ENCODE measurements around the gene PTPDC1. TPM values are rescaled to one million over a fixed set of nuclear protein-coding genes. Genes with fewer than 3 reads are reported as not detected.

PTPDC1 gene
- total and polyA plus RNA-seq, 2 of the 4 experiments (the other 2 are of a cell fraction): 3.9 to 6.1 TPM

DNA sequence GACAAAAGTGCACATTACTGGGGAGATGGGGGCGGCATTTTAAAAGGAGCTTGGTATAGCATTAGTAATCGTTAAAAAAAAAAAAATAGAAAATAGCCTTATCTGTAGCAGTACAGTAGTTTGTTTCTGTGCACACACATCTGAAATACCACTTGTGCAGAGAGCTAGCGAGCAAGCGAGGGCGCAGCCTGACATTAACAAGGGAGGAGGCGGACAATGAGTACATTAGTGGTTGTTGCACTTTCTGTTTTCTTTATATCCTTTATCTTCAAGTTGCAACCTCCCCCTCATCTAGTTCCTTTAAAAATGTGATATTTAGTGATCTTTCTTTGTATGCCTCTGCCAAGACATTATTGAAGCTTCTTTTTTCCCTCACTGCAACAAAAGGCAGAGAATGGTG is 880 bp upstream of the PTPDC1 start:
- no peak overlapping the region for H3K18ac ChIP-seq (ENCODE audit: low read depth, low read length)
- H3K9me1 ChIP-seq (ENCODE audit: insufficient read depth, low read length): peaks cover 9% of the 10 kb centered on the region; the same call in 1 of the 2 replicates
- DNase-seq (no peak), ATAC-seq (ENCODE audit: low read depth) (no peak)
- no peak overlapping the region for H3K4me3 ChIP-seq (ENCODE audit: insufficient read depth, low read depth, low read length)
- in situ Hi-C loops (cut with MboI; ENCODE audit: low sequenced_read_pairs): no loop called here
- no peak overlapping the region for H4K8ac ChIP-seq (ENCODE audit: low read depth in 2 of 2, low read length in 2 of 2)
- dilution Hi-C loops (cut with HindIII; ENCODE audit: low sequenced_read_pairs, unreplicated experiment): no loop called here
- no peak overlapping the region for H3K27ac ChIP-seq (ENCODE audit: insufficient read depth, low read length)
- no peak overlapping the region for H3K14ac ChIP-seq (replicated peaks; ENCODE audit: low read depth, low read length)
- no peak overlapping the region for H3K9ac ChIP-seq (ENCODE audit: low read depth, low read length)
- WGBS, 2 experiments (ENCODE audit: extremely low coverage in 2 of 2, insufficient read length in 1 of 2): no CpG with 5 or more reads among the region's 6 CpGs
- no peak overlapping the region for H2BK15ac ChIP-seq (ENCODE audit: low read depth, low read length)
- no peaks in the 10 kb centered on the region for H3K27me3 ChIP-seq (ENCODE audit: control insufficient read depth, insufficient read depth, low read length)
- no peaks in the 10 kb centered on the region; the same call in 1 of the 2 replicates for H4K20me1 ChIP-seq (ENCODE audit: insufficient read depth, low read length)
- H3K36me3 ChIP-seq (ENCODE audit: control insufficient read depth, insufficient read depth, low read length): peaks cover 2% of the 10 kb centered on the region; the same call in 1 of the 2 replicates
- no peak overlapping the region for H2BK5ac ChIP-seq (ENCODE audit: low read depth, low read length, poor library complexity, severe bottlenecking)
- no peak overlapping the region for H2BK20ac ChIP-seq (ENCODE audit: low read depth, low read length)
- H2BK120ac ChIP-seq (ENCODE audit: low read depth, low read length): no peak overlapping the region
- POLR2A ChIA-PET (ENCODE audit: unreplicated experiment): no interaction called here
- TF ChIP-seq NFE2L2 (IDR thresholded peaks at IDR 0.05; ENCODE audit: low read depth, low read length) (no peak), CHD1 (IDR thresholded peaks at IDR 0.05; ENCODE audit: low read depth, low read length) (no peak), RFX5 (IDR thresholded peaks at IDR 0.05; ENCODE audit: low read depth, low read length) (no peak), MXI1 (IDR thresholded peaks at IDR 0.05; ENCODE audit: borderline replicate concordance, low read depth, low read length) (no peak), RCOR1 (IDR thresholded peaks at IDR 0.05; ENCODE audit: insufficient replicate concordance, low read length) (no peak), MAZ (IDR thresholded peaks at IDR 0.05; ENCODE audit: borderline replicate concordance, low read depth, low read length) (no peak), SMC3 (IDR thresholded peaks at IDR 0.05; ENCODE audit: low read depth, low read length) (no peak), MAFK (IDR thresholded peaks at IDR 0.05; ENCODE audit: low read depth, low read length) (no peak), RAD21 (IDR thresholded peaks at IDR 0.05; ENCODE audit: low read length) (no peak), CEBPB (IDR thresholded peaks at IDR 0.05; ENCODE audit: low read depth, low read length) (no peak), FOS (IDR thresholded peaks at IDR 0.05; ENCODE audit: low read depth, low read length) (no peak), POLR2A (IDR thresholded peaks at IDR 0.05; ENCODE audit: low read depth, low read length) (no peak)
- TF ChIP-seq, protein P1, sequence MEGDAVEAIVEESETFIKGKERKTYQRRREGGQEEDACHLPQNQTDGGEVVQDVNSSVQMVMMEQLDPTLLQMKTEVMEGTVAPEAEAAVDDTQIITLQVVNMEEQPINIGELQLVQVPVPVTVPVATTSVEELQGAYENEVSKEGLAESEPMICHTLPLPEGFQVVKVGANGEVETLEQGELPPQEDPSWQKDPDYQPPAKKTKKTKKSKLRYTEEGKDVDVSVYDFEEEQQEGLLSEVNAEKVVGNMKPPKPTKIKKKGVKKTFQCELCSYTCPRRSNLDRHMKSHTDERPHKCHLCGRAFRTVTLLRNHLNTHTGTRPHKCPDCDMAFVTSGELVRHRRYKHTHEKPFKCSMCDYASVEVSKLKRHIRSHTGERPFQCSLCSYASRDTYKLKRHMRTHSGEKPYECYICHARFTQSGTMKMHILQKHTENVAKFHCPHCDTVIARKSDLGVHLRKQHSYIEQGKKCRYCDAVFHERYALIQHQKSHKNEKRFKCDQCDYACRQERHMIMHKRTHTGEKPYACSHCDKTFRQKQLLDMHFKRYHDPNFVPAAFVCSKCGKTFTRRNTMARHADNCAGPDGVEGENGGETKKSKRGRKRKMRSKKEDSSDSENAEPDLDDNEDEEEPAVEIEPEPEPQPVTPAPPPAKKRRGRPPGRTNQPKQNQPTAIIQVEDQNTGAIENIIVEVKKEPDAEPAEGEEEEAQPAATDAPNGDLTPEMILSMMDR (conservative IDR thresholded peaks at IDR 0.05; ENCODE audit: low read depth, low read length): no peak
- peaks cover 0 to under 1% of the 10 kb centered on the region in 2 experiments; a peak in 1 of 4 replicates for H3K79me1 ChIP-seq (ENCODE audit: low read depth in 1 of 2, low read length in 2 of 2)
- no TSS peak for BruUV-seq (replicated peaks)
- no peak overlapping the region for H3K23ac ChIP-seq (ENCODE audit: low read depth, low read length)
- H2AK5ac ChIP-seq (ENCODE audit: low read depth, low read length): no peak overlapping the region
- H3K4me1 ChIP-seq (ENCODE audit: control insufficient read depth, insufficient read depth, low read length): peaks cover 7% of the 10 kb centered on the region
- H3K4ac ChIP-seq (ENCODE audit: low read depth, low read length): no peak overlapping the region
- no peak overlapping the region for H4K5ac ChIP-seq (ENCODE audit: low read depth, low read length)
- no peak overlapping the region for H4K91ac ChIP-seq (ENCODE audit: insufficient read depth, low read depth, low read length)
- intact Hi-C loops (cut with micrococcal nuclease): no loop called here
- H2AK9ac ChIP-seq (replicated peaks; ENCODE audit: low read depth, low read length, poor library complexity): no peak overlapping the region
- H3K56ac ChIP-seq (ENCODE audit: extremely low read depth, insufficient read depth, low read length): no peak overlapping the region
- no peak overlapping the region for H2AFZ ChIP-seq (replicated peaks; ENCODE audit: low read length, poor library complexity)
- no peak overlapping the region for H3K4me2 ChIP-seq (ENCODE audit: low read depth, low read length)
- no peaks in the 10 kb centered on the region for H3K9me3 ChIP-seq (ENCODE audit: control insufficient read depth, insufficient read depth, low read length)
- CTCF ChIA-PET: interaction anchor here (1.5 kb wide), 1 partner anchor 12 kb away, joined by 4 read pairs; no protein-coding TSS in a partner anchor
